Activated naive CD4-positive, alpha-beta T cell treated with anti-CD3 and anti-CD28 coated beads, Interleukin-2, amount 50 U/mL, for 24 hours (primary cell): ENCODE measurements around the gene FERMT3.
A peak's percentile ranks its signal among the peaks of the same experiment; 100 is the strongest.
"Not testable (repeated sequence)": the region's sequence is repeated elsewhere in the genome, so short reads cannot be mapped to it uniquely, and the experiment has no call there.

Experiments
- H3K27ac Mint-ChIP-seq: one replicate; pipeline ENCODE4 v1.8.0; 2021; ENCODE audit warnings: mild to moderate bottlenecking, mixed read lengths
- H3K27me3 Mint-ChIP-seq: one replicate; pipeline ENCODE4 v1.8.0; 2021; ENCODE audit warnings: mixed read lengths
- H3K36me3 Mint-ChIP-seq: one replicate; pipeline ENCODE4 v1.8.0; 2021; ENCODE audit warnings: mixed read lengths
- H3K4me1 Mint-ChIP-seq: one replicate; pipeline ENCODE4 v1.8.0; 2021; ENCODE audit warnings: mixed read lengths
- H3K4me3 Mint-ChIP-seq: one replicate; pipeline ENCODE4 v1.8.0; 2021; ENCODE audit warnings: mild to moderate bottlenecking, mixed read lengths
- H3K9me3 Mint-ChIP-seq: one replicate; pipeline ENCODE4 v1.8.0; 2021; ENCODE audit warnings: mixed read lengths

FERMT3 gene

GRCh38 chr11:64245797-64246620, 39.5 kb downstream of the FERMT3 start:
- Mint-ChIP-seq H3K27ac (peak overlapping the region; percentile 97), H3K9me3 (no peaks in the 10 kb centered on the region), H3K4me3 (peak overlapping the region; percentile 95), H3K36me3 (no peaks in the 10 kb centered on the region), H3K27me3 (no peaks in the 10 kb centered on the region), H3K4me1 (peaks cover 17% of the 10 kb centered on the region)

- Mint-ChIP-seq H3K4me1 (peaks cover 17% of the 10 kb centered on the region), H3K4me3 (peak overlapping the region; percentile 87)
- not testable (repeated sequence) for H3K27ac Mint-ChIP-seq
Observed at GRCh38 chr11:64246621-64246870, 40.0 kb downstream of the FERMT3 start.

GRCh38 chr11:64246871-64247728, 40.6 kb downstream of the FERMT3 start, which contains the start of gene PPP1R14B:
PPP1R14B (minus strand) TSS chr11:64246943; CDS start chr11:64246673, 270 bp downstream.
- H3K36me3 Mint-ChIP-seq, result no peaks in the 10 kb centered on the region
- no peaks in the 10 kb centered on the region for H3K27me3 Mint-ChIP-seq

More at GRCh38 chr11:64246621-64246870, 40.0 kb downstream of the FERMT3 start:
- not testable (repeated sequence) for H3K36me3 Mint-ChIP-seq, H3K9me3 Mint-ChIP-seq, H3K27me3 Mint-ChIP-seq

GRCh38 chr11:64247729-64248531, 41.4 kb downstream of the FERMT3 start:
- no peaks in the 10 kb centered on the region for H3K27me3 Mint-ChIP-seq
- H3K4me1 Mint-ChIP-seq, result peaks cover 17% of the 10 kb centered on the region
- H3K27ac Mint-ChIP-seq, result no peak overlapping the region
- H3K9me3 Mint-ChIP-seq, result no peaks in the 10 kb centered on the region
- peak overlapping the region; percentile 80 for H3K4me3 Mint-ChIP-seq
- H3K36me3 Mint-ChIP-seq, result no peaks in the 10 kb centered on the region

More at GRCh38 chr11:64246871-64247728, 40.6 kb downstream of the FERMT3 start, which contains the start of gene PPP1R14B:
- Mint-ChIP-seq H3K9me3 (no peaks in the 10 kb centered on the region), H3K4me3 (peak within 1 kb of the TSS; percentile 95), H3K4me1 (peaks cover 22% of the 10 kb centered on the region), H3K27ac (peak within 1 kb of the TSS; percentile 97)

- Mint-ChIP-seq H3K9me3 (no peaks in the 10 kb centered on the region), H3K4me1 (peaks cover 10% of the 10 kb centered on the region), H3K4me3 (no peak overlapping the region), H3K36me3 (no peaks in the 10 kb centered on the region), H3K27ac (no peak overlapping the region), H3K27me3 (no peaks in the 10 kb centered on the region)
Observed at GRCh38 chr11:64248578-64248977, 42.1 kb downstream of the FERMT3 start.

GRCh38 chr11:64249038-64249437, 42.5 kb downstream of the FERMT3 start:
- Mint-ChIP-seq H3K4me3 (peak overlapping the region; percentile 15), H3K27me3 (no peaks in the 10 kb centered on the region), H3K4me1 (peaks cover 7% of the 10 kb centered on the region), H3K27ac (no peak overlapping the region), H3K36me3 (no peaks in the 10 kb centered on the region), H3K9me3 (no peaks in the 10 kb centered on the region)

GRCh38 chr11:64249563-64250414, 43.3 kb downstream of the FERMT3 start:
- Mint-ChIP-seq H3K36me3 (no peaks in the 10 kb centered on the region), H3K4me1 (peaks cover 7% of the 10 kb centered on the region), H3K27ac (peak overlapping the region; percentile 8), H3K9me3 (no peaks in the 10 kb centered on the region), H3K4me3 (peak overlapping the region; percentile 21), H3K27me3 (no peaks in the 10 kb centered on the region)

- Mint-ChIP-seq H3K9me3 (no peaks in the 10 kb centered on the region), H3K4me3 (peak overlapping the region; percentile 84), H3K36me3 (no peaks in the 10 kb centered on the region), H3K27me3 (no peaks in the 10 kb centered on the region), H3K4me1 (peaks cover 7% of the 10 kb centered on the region), H3K27ac (no peak overlapping the region)
Observed at GRCh38 chr11:64250415-64251015, 44.0 kb downstream of the FERMT3 start.

- H3K36me3 Mint-ChIP-seq, result no peaks in the 10 kb centered on the region
- H3K9me3 Mint-ChIP-seq, result no peaks in the 10 kb centered on the region
- peaks cover 7% of the 10 kb centered on the region for H3K4me1 Mint-ChIP-seq
- H3K4me3 Mint-ChIP-seq, result peak within 1 kb of the TSS; percentile 85
- H3K27ac Mint-ChIP-seq, result no peak within 1 kb of the TSS
- H3K27me3 Mint-ChIP-seq, result no peaks in the 10 kb centered on the region
Observed at GRCh38 chr11:64251016-64251752, 44.7 kb downstream of the FERMT3 start, which contains the start of gene PLCB3. PLCB3 (plus strand) TSS chr11:64251530; CDS start chr11:64251650, 120 bp downstream.

GRCh38 chr11:64251753-64252002, 45.2 kb downstream of the FERMT3 start:
- Mint-ChIP-seq H3K4me3 (peak overlapping the region; percentile 85), H3K36me3 (no peaks in the 10 kb centered on the region), H3K9me3 (no peaks in the 10 kb centered on the region), H3K27me3 (no peaks in the 10 kb centered on the region), H3K4me1 (peaks cover 7% of the 10 kb centered on the region), H3K27ac (no peak overlapping the region)

GRCh38 chr11:64252003-64252872, 45.7 kb downstream of the FERMT3 start:
- peaks cover 7% of the 10 kb centered on the region for H3K4me1 Mint-ChIP-seq
- no peaks in the 10 kb centered on the region for H3K9me3 Mint-ChIP-seq
- no peak overlapping the region for H3K27ac Mint-ChIP-seq

GRCh38 chr11:64253043-64253442, 46.5 kb downstream of the FERMT3 start:
- H3K9me3 Mint-ChIP-seq, result no peaks in the 10 kb centered on the region
- no peak overlapping the region for H3K27ac Mint-ChIP-seq
- H3K4me3 Mint-ChIP-seq, result no peak overlapping the region
- no peaks in the 10 kb centered on the region for H3K27me3 Mint-ChIP-seq
- no peaks in the 10 kb centered on the region for H3K36me3 Mint-ChIP-seq
- H3K4me1 Mint-ChIP-seq, result peaks cover 7% of the 10 kb centered on the region

More at GRCh38 chr11:64252003-64252872, 45.7 kb downstream of the FERMT3 start:
- H3K36me3 Mint-ChIP-seq, result no peaks in the 10 kb centered on the region
- H3K27me3 Mint-ChIP-seq, result no peaks in the 10 kb centered on the region
- peak overlapping the region; percentile 85 for H3K4me3 Mint-ChIP-seq

GRCh38 chr11:64253481-64253880, 47.0 kb downstream of the FERMT3 start:
- no peaks in the 10 kb centered on the region for H3K36me3 Mint-ChIP-seq
- H3K9me3 Mint-ChIP-seq, result no peaks in the 10 kb centered on the region
- H3K27me3 Mint-ChIP-seq, result no peaks in the 10 kb centered on the region
- H3K27ac Mint-ChIP-seq, result no peak overlapping the region
- peaks cover 7% of the 10 kb centered on the region for H3K4me1 Mint-ChIP-seq
- no peak overlapping the region for H3K4me3 Mint-ChIP-seq
